ENCODE measurements around the gene GPS2.

- TF ChIP-seq SUZ12 (IDR thresholded peaks at IDR 0.05) (no peak), SP1 (IDR thresholded peaks at IDR 0.05) (no peak), CTBP1 (IDR thresholded peaks at IDR 0.05; ENCODE audit: borderline replicate concordance) (no peak), BHLHE40 (IDR thresholded peaks at IDR 0.05; ENCODE audit: borderline replicate concordance) (no peak), FOXM1 (IDR thresholded peaks at IDR 0.05; ENCODE audit: borderline replicate concordance) (no peak)
Observed at GRCh38 chr17:7352503-7352889, 37.3 kb upstream of the GPS2 start.
